Stimulated activated CD8-positive, alpha-beta memory T cell treated with anti-CD3 and anti-CD28 coated beads, Interleukin-4, amount 100 ng/mL, for 48 hours (primary cell): Measurements from ENCODE around the gene LYRM4.

Experiments used
- DNase-seq: peaks from one replicate; pipeline ENCODE4 v3.0.0-alpha.2; 2020

Gene LYRM4

DNA sequence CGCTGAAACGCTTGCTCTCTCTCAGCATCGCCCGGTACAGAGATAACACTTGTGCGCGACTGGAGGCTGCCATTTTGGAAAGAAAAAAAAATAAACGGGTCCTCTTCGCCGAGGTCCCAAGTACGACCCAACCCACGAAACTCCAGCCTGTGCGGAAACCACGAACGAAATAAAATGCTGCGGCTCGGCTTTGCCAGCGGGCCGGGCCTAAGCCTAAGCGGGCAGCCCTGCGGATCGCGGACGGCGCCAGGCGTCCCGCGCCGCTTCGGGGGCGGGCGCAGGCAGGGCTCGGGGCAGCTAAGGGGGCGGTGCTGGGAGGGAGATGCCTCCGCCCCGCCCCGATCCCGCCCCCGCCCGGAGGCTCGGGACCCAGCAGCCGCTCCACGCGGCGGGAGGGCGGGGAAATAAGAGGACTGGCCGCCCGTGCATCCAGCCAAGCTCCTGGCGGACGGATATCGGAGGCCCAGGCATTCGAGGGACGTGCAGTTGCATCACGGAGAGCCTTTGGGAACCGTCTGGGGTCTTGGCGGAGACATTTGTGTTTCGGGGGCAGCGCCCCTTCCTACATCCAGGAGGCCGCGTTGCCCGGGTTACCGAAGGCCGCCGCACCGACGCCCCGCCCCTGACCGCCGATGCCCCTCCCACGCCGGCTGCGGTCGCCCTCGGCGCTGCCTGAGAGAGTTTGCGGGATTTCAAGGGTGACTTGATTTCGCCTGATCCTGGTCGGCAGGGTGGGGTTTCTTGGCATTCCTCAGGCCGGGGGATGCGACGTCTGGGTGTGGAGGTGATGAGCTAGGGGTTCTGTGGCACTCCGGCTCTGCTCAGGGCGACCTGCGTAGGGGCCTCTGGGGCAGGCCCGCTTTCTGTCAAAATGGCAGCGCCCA lies at the start of gene LYRM4, which contains the start of gene FARS2:
Gene LYRM4 (minus strand): TSS at position 290 of the 884 bp plus-strand sequence. CDS start 217 bp downstream, at position 73.
Gene FARS2 (plus strand): TSS at position 853 of the 884 bp plus-strand sequence.
- DNase-seq = peak; percentile 92

DNA sequence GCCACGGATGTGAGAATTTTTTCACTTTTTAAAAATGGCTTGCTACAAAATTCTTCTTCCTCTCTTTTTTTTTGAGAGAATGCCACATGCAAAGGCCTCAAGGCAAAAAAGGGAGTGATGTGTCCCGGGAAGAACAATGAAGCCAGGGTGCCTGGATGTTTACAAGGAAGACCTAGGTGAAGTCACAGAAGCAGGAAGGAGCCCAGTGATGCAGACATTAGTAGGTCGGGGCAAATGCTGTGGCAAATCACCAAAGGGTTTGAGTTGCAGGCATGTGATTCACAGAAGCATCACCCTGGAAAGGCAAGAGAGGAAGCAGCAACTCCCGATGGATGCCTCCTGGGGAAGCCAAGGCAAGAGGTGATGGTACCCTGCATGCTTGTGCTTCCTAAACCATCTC lies 47.3 kb upstream of the LYRM4 start:
- no peak for DNase-seq

DNA sequence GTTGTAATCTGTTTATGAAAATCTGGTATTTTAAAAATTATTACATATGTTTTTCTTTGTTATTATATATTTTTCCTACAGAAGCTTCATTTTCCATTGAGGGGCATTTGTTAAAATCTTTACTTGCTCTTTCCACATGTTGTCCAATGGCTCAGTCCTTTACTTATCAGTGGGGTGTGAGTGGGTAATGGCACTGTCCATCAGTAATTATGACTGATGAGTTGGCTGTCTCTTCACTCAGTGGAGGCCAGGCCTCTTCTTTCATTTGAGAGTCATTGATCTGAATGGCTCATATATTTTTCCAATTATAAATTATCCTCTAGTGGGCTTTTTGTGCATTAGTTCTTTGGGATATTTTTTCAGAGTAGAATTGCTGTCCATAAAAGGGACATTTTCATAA lies 46.3 kb upstream of the LYRM4 start:
- DNase-seq = no peak

- no peak for DNase-seq
Observed at GRCh38 chr6:5305968-5306626, 45.3 kb upstream of the LYRM4 start.

DNA sequence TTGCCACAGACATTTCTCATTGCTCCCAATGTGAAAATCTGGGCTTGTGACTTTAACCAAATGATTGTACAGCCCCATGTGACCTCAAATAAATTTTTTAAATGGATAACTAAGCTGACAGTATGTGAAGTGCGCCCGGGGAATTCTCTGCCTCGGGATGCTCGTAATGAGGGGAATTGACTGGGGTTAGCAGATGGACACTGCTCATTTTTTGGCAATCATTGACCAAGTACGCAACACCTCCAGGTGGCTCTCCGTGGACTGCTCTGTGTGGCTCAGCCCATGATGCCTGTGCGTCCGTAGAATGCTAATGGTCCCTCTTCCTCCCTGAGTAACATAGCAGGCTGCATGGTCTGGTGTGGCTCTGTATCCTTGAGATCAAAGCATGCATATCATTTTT lies 42.9 kb upstream of the LYRM4 start:
- DNase-seq = no peak

- peak; percentile 68 for DNase-seq
Observed at GRCh38 chr6:5302995-5303622, 42.4 kb upstream of the LYRM4 start.

DNA sequence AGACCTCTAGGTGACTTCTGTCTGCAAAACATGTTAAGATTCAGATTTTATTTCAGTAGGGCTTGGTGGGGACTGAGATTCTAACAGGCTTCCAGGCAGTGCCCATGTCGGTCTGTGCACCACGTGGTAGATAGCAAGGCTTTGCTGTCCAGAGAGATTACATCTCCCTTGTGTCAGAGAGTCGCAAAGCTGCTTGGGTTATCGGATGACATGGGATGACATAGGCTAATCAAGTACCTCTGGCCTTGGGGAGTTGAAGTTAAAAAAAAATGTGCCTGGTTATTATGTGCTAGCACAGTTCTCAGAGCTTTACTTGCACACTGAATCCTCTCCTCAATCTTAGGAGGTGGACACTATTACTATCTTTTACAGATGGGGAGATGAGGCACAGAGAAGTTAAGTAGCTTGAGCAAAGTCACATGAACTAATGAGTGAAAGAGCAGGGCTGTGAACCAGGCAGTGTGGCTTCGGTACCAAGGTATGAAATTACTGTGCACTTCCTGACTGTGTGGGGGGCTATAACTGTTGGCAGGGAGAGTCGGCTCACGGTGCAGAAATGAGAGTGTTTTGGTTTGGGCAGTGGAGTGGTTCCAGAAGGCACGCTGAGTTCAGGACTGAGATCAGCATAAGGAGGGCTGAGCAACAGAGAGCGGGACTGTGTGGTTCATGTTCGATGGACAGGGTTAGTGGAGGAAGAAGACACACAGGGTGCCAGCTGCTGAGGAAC lies 41.6 kb upstream of the LYRM4 start:
- peak; percentile 73 for DNase-seq

- DNase-seq = no peak
Observed at GRCh38 chr6:5300206-5300764, 39.5 kb upstream of the LYRM4 start.

DNA sequence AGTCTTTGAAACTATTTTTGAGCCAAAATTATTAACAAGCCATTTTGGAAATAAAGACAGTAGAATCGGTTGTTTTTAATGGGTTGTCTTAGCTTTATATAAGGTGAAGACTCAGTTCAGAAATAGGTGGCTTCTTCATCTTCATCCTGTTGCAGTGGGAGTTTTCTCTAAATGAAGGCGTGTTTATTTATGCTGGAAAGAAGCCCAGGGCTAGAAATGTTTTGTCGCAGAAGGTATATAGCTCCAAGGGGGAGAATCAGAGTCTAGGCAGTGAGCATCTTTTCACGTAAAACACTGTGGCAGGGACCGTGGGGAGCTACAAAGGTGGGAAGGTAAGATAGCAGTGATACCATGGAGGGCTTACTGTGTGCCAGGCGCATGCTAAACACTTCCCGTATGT lies 34.9 kb upstream of the LYRM4 start:
- no peak for DNase-seq

DNA sequence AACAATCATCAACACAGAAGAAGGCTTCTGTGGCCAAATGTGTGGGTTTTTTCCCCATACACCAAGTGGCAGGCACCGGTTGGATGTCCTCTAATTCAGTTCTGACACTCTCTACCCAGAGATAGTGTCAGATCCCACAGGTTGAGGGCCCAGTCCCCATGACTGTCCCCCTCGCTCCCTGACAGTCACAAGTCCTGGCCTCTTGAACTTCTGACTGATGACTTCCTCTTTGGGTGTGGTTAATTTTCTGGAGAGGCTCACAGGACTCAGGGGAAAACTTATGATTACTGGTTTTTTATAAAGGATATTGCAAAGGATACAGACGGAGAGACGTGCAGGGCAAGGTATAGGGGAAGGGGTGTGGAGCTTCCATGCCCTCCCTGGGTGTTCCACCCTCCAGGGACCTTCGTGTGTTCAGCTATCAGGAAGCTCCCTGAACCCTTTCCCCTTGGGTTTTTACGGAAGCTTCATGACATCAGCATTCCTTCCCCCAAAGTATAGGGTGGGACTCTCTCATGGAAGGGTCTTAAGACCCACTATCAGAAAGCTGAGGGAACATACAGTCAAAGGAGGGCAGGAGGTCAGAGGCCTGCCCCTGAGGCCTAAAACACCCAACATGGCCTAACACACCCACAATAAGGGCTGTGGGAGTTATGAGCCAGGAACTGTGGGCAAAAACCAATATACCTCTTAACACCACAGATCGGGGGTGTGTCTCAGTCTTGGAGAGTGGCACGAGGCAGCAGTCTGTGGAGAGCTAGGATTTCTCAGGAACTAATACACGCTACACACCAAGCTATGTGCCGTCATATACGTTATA lies 33.9 kb upstream of the LYRM4 start:
- peak; percentile 31 for DNase-seq

- DNase-seq = no peak
Observed at GRCh38 chr6:5293692-5294091, 32.9 kb upstream of the LYRM4 start.

DNA sequence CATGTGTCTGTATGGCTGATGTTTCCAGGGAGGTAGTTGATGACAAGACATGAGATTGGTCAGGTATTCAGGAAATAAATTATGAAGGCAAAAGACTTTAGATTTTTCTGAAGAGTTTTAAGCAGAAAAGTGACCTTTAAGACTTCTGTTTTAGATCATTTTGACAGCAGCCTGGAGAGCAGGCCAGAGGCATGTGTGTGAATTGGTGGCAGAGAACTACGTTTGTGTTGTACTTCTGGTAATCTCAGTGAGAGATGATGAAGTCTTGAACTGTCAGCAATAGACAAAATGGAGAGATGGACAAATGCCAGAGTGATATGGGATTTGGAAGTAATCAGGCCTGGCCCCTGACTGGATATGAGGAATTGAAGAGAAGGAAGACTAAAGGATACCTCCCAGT lies 31.4 kb upstream of the LYRM4 start:
- DNase-seq = no peak

GRCh38 chr6:5290500-5290899 lies 29.8 kb upstream of the LYRM4 start:
- DNase-seq = no peak

- DNase-seq = no peak
Observed at GRCh38 chr6:5290097-5290496, 29.3 kb upstream of the LYRM4 start.

DNA sequence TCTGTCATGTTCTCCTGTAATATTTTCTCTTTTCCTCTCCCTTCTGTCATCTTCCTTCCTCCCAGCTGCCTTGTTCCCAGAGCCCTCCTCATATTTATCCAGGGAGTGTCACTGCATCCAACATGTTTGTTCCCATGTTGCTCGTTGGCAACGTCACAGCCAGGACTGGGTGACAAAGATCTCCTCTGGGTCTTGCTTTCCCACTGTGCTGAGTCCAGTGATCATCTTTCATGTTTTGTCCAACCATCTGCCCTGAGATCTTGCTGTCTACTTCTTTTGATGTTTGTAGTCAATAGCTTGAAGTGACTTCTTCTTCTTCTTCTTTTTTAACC lies 27.2 kb upstream of the LYRM4 start:
- DNase-seq = no peak

DNA sequence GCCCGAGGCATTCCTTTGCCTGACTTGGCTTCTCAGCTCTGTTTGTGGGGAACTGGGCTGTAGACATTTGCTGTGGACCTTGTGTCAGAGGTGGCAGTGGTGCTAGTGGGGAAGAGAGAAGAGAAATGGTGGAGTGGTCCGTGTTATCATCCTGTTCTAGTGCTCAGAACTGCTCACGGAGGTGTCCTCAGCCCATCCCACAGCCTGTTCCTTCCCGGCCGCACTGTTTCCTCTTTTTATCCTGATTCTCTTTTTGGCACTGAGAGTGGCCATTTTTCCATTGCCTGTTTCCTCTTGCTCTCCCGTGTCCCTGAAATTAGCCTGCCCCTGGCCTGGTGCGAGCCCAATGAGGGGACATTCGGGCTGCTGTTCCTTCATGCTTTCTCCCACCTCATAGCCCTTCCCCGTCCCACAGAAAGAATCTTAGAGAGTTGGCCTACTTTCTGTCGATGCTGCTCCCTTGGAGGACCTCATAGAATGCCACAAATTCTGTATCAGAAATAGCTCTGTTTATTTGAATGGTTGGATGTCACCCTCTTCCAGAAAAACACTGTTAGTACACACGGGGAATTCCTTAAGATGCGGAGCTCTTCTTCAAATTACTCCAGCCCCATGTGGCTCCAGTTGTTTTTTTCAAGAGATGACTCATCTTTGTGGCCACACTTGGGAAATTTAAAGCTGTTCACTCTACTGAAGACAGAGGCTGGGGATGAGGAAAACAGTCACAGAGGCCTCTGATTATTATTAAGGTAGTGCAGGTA lies 26.6 kb upstream of the LYRM4 start:
- DNase-seq = no peak

GRCh38 chr6:5286780-5287179 lies 26.0 kb upstream of the LYRM4 start:
- DNase-seq = no peak

DNA sequence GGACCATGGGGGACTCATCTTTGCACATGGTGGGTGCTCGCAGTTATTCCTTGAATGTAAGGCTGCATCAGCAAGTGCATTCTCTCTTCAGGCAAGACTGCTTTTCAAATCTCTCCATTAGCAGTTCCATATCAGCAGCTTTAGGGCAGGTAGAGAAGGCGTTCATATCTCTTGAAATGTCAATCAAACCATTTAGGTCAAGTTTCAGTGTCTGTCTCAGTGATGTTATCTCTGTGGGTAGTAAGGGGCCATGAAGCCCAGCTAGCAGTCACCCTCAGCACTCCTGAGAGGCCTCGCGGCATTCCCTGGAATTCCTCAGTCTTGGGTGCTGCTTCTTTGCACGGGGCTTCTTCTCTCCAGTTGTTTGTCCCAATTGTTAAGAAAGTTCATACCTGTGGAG lies 24.8 kb upstream of the LYRM4 start:
- DNase-seq = no peak

DNA sequence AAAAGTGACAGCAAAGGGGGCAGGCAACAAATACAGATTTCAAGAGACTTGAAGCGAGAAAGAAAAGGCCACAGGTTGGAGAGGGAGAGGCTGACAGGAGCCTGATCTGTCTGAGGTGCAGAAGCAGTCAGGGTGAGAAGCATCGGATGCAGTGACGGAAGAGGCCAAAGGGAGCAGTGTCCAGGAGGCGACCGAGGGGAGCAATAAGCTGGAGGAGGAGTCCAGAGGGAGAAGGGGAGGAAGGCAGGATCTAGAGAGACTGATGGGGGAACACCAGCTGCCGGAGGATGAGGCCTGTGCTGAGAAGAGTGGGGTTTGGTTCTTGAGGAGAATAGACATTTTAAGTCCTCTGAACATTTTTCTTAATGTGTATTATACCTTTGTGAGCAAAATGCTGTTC lies 24.3 kb upstream of the LYRM4 start:
- DNase-seq = no peak

DNA sequence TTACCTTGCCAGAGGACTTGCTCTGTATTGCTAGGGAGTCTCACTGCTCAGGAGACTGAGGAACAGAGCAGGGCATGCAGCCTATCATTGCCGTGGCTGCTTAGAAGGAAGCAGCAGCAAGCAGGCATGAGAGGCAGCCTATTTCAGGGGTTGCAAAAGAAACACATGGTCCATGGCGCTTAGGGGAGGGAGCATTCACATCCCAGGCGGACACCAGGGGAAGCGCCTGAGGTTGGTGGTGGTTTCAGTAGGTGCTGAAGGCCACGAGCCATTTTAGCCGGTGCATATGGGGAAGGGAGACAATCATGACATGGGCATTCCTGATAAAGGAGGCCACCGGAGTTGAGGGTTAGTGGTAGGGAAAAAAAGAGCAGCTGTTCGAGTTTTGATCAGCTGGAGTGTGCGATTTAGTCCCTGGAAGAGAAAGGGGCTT lies 21.5 kb upstream of the LYRM4 start:
- no peak for DNase-seq

DNA sequence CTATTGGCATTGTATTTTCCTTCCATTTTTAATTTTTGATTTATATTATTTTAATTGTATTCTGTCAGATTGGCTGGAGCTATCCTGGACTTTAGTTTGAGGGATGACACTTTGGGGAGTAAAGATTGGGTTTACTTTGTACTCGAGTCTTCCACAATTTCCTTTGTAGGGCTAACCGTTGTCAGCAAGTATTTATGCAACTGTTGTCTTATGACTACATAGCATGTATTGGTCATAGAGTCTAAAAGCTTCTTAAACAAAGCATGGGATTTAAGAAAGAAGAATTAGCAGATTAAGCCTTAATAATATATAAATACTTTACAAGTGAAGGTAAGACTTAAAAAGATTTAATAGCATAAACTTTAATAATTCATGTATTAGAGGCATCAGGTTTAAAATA lies 20.2 kb upstream of the LYRM4 start:
- no peak for DNase-seq
